A549 (cell line): ENCODE measurements around the gene ERI2. TPM values are rescaled to one million over a fixed set of nuclear protein-coding genes. Genes with fewer than 3 reads are reported as not detected.

ENCODE experiments used
- ATAC-seq, 2 experiments: fragments of 200-7000 bp in 1 of 2; fragments of >200 bp in 1 of 2; cut with Nextera tagmentation in 1 of 2; cut with Tn5 transposase in 1 of 2; 3 replicates each; pipeline versions ENCODE4 v1.8.0 to v1.9.1; 2018 to 2020; ENCODE audit warnings: mild to moderate bottlenecking in 1 of 2, moderate library complexity in 1 of 2
- CTCF ChIA-PET: fragments of 300-600 bp; sonication (Branson Sonifier 250); formaldehyde crosslinking; extraction: SDS; loops from one replicate; lab custom pipeline; 2021; ENCODE audit warnings: antibody characterized with exemption, inconsistent platforms; lab: Yijun Ruan, JAX
- POLR2A ChIA-PET: fragments of 350-600 bp; formaldehyde crosslinking; extraction: SDS; loops from one replicate; lab custom pipeline; 2021; ENCODE audit warnings: antibody characterized with exemption, inconsistent platforms; lab: Yijun Ruan, JAX
- DNase-seq, 2 experiments: peaks; one replicate each; pipeline versions ENCODE4 v3.0.0 to v3.0.0-alpha.2; 2011 to 2016; ENCODE audit warnings: low read depth in 1 of 2, low spot score in 1 of 2
- FAIRE-seq: peaks from 2 replicates; lab custom pipeline; 2011; peaks lifted over from hg19 to GRCh38; lab: Jason Lieb, UNC
- H3K27ac ChIP-seq, 2 experiments: fragments of >200 bp; sonication (Bioruptor Twin); formaldehyde crosslinking; 3 replicates each; pipeline ENCODE4 v1.5.1; 2016 to 2017
- H3K4me1 ChIP-seq: fragments of >200 bp; sonication (Bioruptor Twin); formaldehyde crosslinking; 3 replicates; pipeline ENCODE4 v1.6.1; 2016
- H3K4me2 ChIP-seq: fragments of >200 bp; sonication (Bioruptor Twin); formaldehyde crosslinking; 3 replicates; pipeline ENCODE4 v1.6.1; 2016
- H3K4me3 ChIP-seq: fragments of >200 bp; sonication (Bioruptor Twin); formaldehyde crosslinking; 3 replicates; pipeline ENCODE4 v1.5.1; 2016
- H3K9me3 ChIP-seq: fragments of >200 bp; sonication (Bioruptor Twin); formaldehyde crosslinking; 3 replicates; pipeline ENCODE4 v1.6.1; 2016
- BHLHE40 ChIP-seq: IDR thresholded peaks from 2 replicates; pipeline ENCODE4 v1.6.1; 2012; ENCODE audit warnings: low read depth, low read length, inconsistent platforms
- CEBPB ChIP-seq, 2 experiments: fragments of >200 bp in 1 of 2; sonication (Bioruptor Twin) in 1 of 2; formaldehyde crosslinking in 1 of 2; IDR thresholded peaks; 2 replicates each; pipeline ENCODE4 v1.6.1; 2012 to 2016
- CHD4 ChIP-seq: fragments of 200-600 bp; sonication (generic); IDR thresholded peaks from 2 replicates; pipeline ENCODE4 v1.6.1; 2016; ENCODE audit warnings: antibody characterized with exemption, mild to moderate bottlenecking, borderline replicate concordance
- EHF ChIP-seq: fragments of 250-450 bp; sonication (Bioruptor Pico); IDR thresholded peaks from 2 replicates; pipeline ENCODE4 v1.5.0; 2020; ENCODE audit warnings: mild to moderate bottlenecking
- FOSL2 ChIP-seq, 2 experiments: fragments of 450-650 bp in 1 of 2; fragments of >200 bp in 1 of 2; sonication (Bioruptor Twin) in 1 of 2; formaldehyde crosslinking; IDR thresholded peaks; 2 replicates each; pipeline versions ENCODE4 v1.5.0 to v1.6.1; 2016 to 2020; ENCODE audit warnings: mild to moderate bottlenecking in 1 of 2, moderate library complexity in 1 of 2
- HOXB13 ChIP-seq: fragments of 250-450 bp; sonication (Bioruptor Pico); IDR thresholded peaks from 2 replicates; pipeline ENCODE4 v1.5.0; 2020; ENCODE audit warnings: low read depth, mild to moderate bottlenecking, moderate library complexity
- HOXB5 ChIP-seq: fragments of 250-450 bp; sonication (Bioruptor Pico); IDR thresholded peaks from 2 replicates; pipeline ENCODE4 v1.5.0; 2020; ENCODE audit warnings: mild to moderate bottlenecking, moderate library complexity
- JUN ChIP-seq, 2 experiments: fragments of >200 bp; sonication (Bioruptor Twin); formaldehyde crosslinking; IDR thresholded peaks; 2 replicates in 1 of 2; 3 replicates in 1 of 2; pipeline ENCODE4 v1.6.1; 2016 to 2017
- KDM5A ChIP-seq: fragments of 200-600 bp; sonication (generic); IDR thresholded peaks from 2 replicates; pipeline ENCODE4 v1.6.1; 2016; ENCODE audit warnings: antibody characterized with exemption, mild to moderate bottlenecking
- NPAS2 ChIP-seq: fragments of 250-450 bp; sonication (Bioruptor Pico); IDR thresholded peaks from 2 replicates; pipeline ENCODE4 v1.8.0; 2022; ENCODE audit warnings: mild to moderate bottlenecking, moderate library complexity, borderline replicate concordance
- PHF8 ChIP-seq: fragments of 200-600 bp; sonication (generic); IDR thresholded peaks from 2 replicates; pipeline ENCODE4 v1.6.1; 2016; ENCODE audit warnings: low read depth, mild to moderate bottlenecking, antibody characterized with exemption, moderate library complexity, borderline replicate concordance
- POLR2AphosphoS2 ChIP-seq: conservative IDR thresholded peaks from 2 replicates; pipeline ENCODE4 v1.6.1; 2012; ENCODE audit warnings: low read length, improper control_type of control experiment, inconsistent platforms
- RAD21 ChIP-seq, 2 experiments: fragments of >200 bp in 1 of 2; sonication (Bioruptor Twin) in 1 of 2; formaldehyde crosslinking in 1 of 2; IDR thresholded peaks in 1 of 2; conservative IDR thresholded peaks in 1 of 2; 2 replicates in 1 of 2; 3 replicates in 1 of 2; pipeline ENCODE4 v1.6.1; 2012 to 2018; ENCODE audit warnings: inconsistent platforms in 1 of 2
- RCOR1 ChIP-seq: fragments of 150-350 bp; IDR thresholded peaks from 2 replicates; pipeline ENCODE4 v1.6.1; 2014; ENCODE audit warnings: antibody characterized with exemption, low read length, low read depth
- RFX5 ChIP-seq: fragments of 450-650 bp; IDR thresholded peaks from 2 replicates; pipeline ENCODE4 v1.7.1; 2014; ENCODE audit warnings: antibody characterized with exemption, mild to moderate bottlenecking, moderate library complexity
- SMC3 ChIP-seq: fragments of >200 bp; sonication (Bioruptor Twin); formaldehyde crosslinking; IDR thresholded peaks from 3 replicates; pipeline ENCODE4 v1.6.1; 2018; ENCODE audit warnings: inconsistent platforms
- SREBF2 ChIP-seq: fragments of 450-650 bp; IDR thresholded peaks from 2 replicates; pipeline ENCODE4 v1.6.1; 2014; ENCODE audit warnings: mild to moderate bottlenecking, moderate library complexity
- ZC3H11A ChIP-seq: fragments of 450-650 bp; IDR thresholded peaks from 2 replicates; pipeline ENCODE4 v1.6.1; 2014; ENCODE audit warnings: antibody characterized with exemption, mild to moderate bottlenecking
- ZFP36 ChIP-seq: fragments of 450-650 bp; IDR thresholded peaks from 2 replicates; pipeline ENCODE4 v1.6.1; 2014; ENCODE audit warnings: borderline replicate concordance; ENCODE audit not compliant: partially characterized antibody
- ZNF302 ChIP-seq: fragments of 250-450 bp; sonication (Bioruptor Pico); IDR thresholded peaks from 2 replicates; pipeline ENCODE4 v1.9.0; 2021; ENCODE audit warnings: inconsistent platforms, mild to moderate bottlenecking, moderate library complexity
- WGBS: methylation state at CpG from one replicate; pipeline ENCODE4 v1.1.6; 2017; ENCODE audit errors: missing lambda C conversion rate; 5-methylcytosine and 5-hydroxymethylcytosine counted together
- polyA plus RNA-seq, 4 experiments: library from polyadenylated mRNA; depleted of rRNA in 3 of 4; stranded (reverse); fragments of >200 nt; fragmentation: RNase III in 1 of 4; extraction: RNeasy Plus Mini Kit Qiagen cat#74134 plus additional on column Dnase treatment in 1 of 4; gene quantifications; 2 replicates in 3 of 4; 3 replicates in 1 of 4; pipeline ENCODE4 v1.2.3, GENCODE V29; 2011 to 2017
- TF ChIP-seq, protein P1 (sequence below): fragments of 200-600 bp; sonication (generic); IDR thresholded peaks from 2 replicates; pipeline ENCODE4 v1.6.1; 2016; ENCODE audit warnings: antibody characterized with exemption, mild to moderate bottlenecking, moderate library complexity
- TF ChIP-seq, protein P2 (sequence below): fragments of 250-450 bp; sonication (Bioruptor Pico); IDR thresholded peaks from 2 replicates; pipeline ENCODE4 v1.5.0; 2021; ENCODE audit warnings: mild to moderate bottlenecking, moderate library complexity, borderline replicate concordance
- TF ChIP-seq, protein P3 (sequence below): fragments of >200 bp; sonication (Bioruptor Twin); formaldehyde crosslinking; IDR thresholded peaks from 2 replicates; pipeline ENCODE4 v1.6.1; 2016
- TF ChIP-seq, protein P4 (sequence below): fragments of >200 bp; sonication (Bioruptor Twin); formaldehyde crosslinking; IDR thresholded peaks from 3 replicates; pipeline ENCODE4 v1.5.1; 2016

ERI2 gene
- polyA plus RNA-seq, 2 of the 4 experiments (the other 2 are of a cell fraction), result 15.9 to 25.1 TPM

DNA sequence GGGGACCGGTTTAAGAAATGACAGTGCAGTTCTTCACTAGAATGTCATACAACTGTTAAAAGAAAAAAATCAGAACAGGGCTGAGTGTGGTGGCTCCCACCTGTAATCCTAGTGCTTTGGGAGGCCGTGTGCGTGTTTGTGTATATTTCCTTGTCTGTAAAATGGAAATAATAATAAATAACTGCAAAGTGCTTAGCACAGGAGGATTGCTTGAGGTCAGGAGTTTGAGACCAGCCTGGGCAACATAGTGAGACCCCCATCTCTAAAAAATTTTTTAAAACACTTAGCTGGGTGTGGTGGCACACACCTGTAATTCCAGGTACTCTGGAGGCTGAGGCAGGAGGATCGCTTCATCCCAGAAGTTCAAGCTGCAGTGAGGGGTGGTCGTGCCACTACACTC lies 40.0 kb downstream of the ERI2 start:
- Histone ChIP-seq H3K4me3 (no peak overlapping the region), H3K4me2 (no peak overlapping the region), H3K9me3 (peaks cover 11% of the 10 kb centered on the region; the same call in 2 of the 3 replicates), H3K27ac (no peak overlapping the region), H3K4me1 (peaks cover 20% of the 10 kb centered on the region; the same call in 2 of the 3 replicates)
- TF ChIP-seq, protein P1, sequence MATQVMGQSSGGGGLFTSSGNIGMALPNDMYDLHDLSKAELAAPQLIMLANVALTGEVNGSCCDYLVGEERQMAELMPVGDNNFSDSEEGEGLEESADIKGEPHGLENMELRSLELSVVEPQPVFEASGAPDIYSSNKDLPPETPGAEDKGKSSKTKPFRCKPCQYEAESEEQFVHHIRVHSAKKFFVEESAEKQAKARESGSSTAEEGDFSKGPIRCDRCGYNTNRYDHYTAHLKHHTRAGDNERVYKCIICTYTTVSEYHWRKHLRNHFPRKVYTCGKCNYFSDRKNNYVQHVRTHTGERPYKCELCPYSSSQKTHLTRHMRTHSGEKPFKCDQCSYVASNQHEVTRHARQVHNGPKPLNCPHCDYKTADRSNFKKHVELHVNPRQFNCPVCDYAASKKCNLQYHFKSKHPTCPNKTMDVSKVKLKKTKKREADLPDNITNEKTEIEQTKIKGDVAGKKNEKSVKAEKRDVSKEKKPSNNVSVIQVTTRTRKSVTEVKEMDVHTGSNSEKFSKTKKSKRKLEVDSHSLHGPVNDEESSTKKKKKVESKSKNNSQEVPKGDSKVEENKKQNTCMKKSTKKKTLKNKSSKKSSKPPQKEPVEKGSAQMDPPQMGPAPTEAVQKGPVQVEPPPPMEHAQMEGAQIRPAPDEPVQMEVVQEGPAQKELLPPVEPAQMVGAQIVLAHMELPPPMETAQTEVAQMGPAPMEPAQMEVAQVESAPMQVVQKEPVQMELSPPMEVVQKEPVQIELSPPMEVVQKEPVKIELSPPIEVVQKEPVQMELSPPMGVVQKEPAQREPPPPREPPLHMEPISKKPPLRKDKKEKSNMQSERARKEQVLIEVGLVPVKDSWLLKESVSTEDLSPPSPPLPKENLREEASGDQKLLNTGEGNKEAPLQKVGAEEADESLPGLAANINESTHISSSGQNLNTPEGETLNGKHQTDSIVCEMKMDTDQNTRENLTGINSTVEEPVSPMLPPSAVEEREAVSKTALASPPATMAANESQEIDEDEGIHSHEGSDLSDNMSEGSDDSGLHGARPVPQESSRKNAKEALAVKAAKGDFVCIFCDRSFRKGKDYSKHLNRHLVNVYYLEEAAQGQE, result no peak
- TF ChIP-seq PHF8, result no peak
- TF ChIP-seq HOXB5 (CRISPR knock-in tag), result no peak
- no peak for TF ChIP-seq ZC3H11A
- no peak for TF ChIP-seq RCOR1
- TF ChIP-seq, protein P2, sequence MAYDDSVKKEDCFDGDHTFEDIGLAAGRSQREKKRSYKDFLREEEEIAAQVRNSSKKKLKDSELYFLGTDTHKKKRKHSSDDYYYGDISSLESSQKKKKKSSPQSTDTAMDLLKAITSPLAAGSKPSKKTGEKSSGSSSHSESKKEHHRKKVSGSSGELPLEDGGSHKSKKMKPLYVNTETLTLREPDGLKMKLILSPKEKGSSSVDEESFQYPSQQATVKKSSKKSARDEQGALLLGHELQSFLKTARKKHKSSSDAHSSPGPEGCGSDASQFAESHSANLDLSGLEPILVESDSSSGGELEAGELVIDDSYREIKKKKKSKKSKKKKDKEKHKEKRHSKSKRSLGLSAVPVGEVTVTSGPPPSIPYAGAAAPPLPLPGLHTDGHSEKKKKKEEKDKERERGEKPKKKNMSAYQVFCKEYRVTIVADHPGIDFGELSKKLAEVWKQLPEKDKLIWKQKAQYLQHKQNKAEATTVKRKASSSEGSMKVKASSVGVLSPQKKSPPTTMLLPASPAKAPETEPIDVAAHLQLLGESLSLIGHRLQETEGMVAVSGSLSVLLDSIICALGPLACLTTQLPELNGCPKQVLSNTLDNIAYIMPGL (CRISPR knock-in tag), result no peak
- no peak for TF ChIP-seq ZNF302 (CRISPR knock-in tag)
- TF ChIP-seq BHLHE40, result no peak
- TF ChIP-seq, protein P3, sequence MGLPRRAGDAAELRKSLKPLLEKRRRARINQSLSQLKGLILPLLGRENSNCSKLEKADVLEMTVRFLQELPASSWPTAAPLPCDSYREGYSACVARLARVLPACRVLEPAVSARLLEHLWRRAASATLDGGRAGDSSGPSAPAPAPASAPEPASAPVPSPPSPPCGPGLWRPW, result no peak
- TF ChIP-seq RAD21 (conservative IDR thresholded peaks at IDR 0.05 in 1 of 2, IDR thresholded peaks at IDR 0.05 in 1 of 2), result no peak
- TF ChIP-seq JUN (IDR thresholded peaks at IDR 0.05), result no peak
- no peak for TF ChIP-seq SREBF2
- no peak for ATAC-seq
- 76% methylated on average over 5 of the region's 5 CpGs for WGBS
- CTCF ChIA-PET, result interaction anchor here (1.4 to 1.8 kb wide), 2 partner anchors 7 to 9 kb away, joined by 3 to 6 read pairs; no protein-coding TSS in a partner anchor
- FAIRE-seq, result no peak
- DNase-seq, result no peak
- POLR2A ChIA-PET, result no interaction called here

DNA sequence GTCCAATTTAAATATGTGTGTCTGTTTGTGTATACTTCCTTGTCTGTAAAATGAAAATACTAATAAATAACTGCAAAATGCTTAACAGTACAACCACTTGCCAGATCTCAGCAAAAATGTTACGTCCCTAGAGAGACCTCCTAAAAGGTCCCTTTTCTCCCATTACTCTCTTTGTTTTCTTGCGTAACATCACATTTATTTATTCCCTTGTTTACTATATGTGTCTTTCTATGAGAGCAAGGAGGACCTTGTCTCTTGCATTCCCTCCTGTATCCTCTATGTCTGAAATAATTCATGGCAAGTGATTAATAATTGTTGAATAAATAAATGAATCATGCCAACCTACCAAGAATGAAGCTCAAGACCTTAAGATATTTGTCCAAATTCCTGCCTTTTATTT lies 40.5 kb downstream of the ERI2 start:
- H3K27ac ChIP-seq, result no peak overlapping the region
- no peak for DNase-seq
- ChIA-PET POLR2A (no interaction called here), CTCF (interaction anchor here (1.1 to 1.8 kb wide), 4 partner anchors 8 to 16 kb away, joined by 3 to 6 read pairs (median 5); no protein-coding TSS in a partner anchor)
- H3K4me2 ChIP-seq, result no peak overlapping the region
- no peak overlapping the region for H3K4me3 ChIP-seq
- peaks cover 11% of the 10 kb centered on the region for H3K9me3 ChIP-seq
- peaks cover 20% of the 10 kb centered on the region; the same call in 2 of the 3 replicates for H3K4me1 ChIP-seq
- no peak for ATAC-seq
- FAIRE-seq, result no peak
- WGBS, result 82% methylated on average over 2 of the region's 2 CpGs
- TF ChIP-seq, protein P1, result no peak
- TF ChIP-seq SMC3 (no peak), ZFP36 (no peak), CHD4 (no peak), NPAS2 (no peak), HOXB5 (CRISPR knock-in tag) (no peak), ZNF302 (CRISPR knock-in tag) (no peak), POLR2AphosphoS2 (no peak), ZC3H11A (no peak), CEBPB (IDR thresholded peaks at IDR 0.05) (no peak), JUN (IDR thresholded peaks at IDR 0.05) (no peak), HOXB13 (CRISPR knock-in tag) (no peak), EHF (no peak), FOSL2 (IDR thresholded peaks at IDR 0.05) (no peak), FOSL2 (CRISPR knock-in tag; IDR thresholded peaks at IDR 0.05) (no peak), RFX5 (no peak), KDM5A (no peak)
- TF ChIP-seq, protein P4, sequence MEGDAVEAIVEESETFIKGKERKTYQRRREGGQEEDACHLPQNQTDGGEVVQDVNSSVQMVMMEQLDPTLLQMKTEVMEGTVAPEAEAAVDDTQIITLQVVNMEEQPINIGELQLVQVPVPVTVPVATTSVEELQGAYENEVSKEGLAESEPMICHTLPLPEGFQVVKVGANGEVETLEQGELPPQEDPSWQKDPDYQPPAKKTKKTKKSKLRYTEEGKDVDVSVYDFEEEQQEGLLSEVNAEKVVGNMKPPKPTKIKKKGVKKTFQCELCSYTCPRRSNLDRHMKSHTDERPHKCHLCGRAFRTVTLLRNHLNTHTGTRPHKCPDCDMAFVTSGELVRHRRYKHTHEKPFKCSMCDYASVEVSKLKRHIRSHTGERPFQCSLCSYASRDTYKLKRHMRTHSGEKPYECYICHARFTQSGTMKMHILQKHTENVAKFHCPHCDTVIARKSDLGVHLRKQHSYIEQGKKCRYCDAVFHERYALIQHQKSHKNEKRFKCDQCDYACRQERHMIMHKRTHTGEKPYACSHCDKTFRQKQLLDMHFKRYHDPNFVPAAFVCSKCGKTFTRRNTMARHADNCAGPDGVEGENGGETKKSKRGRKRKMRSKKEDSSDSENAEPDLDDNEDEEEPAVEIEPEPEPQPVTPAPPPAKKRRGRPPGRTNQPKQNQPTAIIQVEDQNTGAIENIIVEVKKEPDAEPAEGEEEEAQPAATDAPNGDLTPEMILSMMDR, result no peak
- TF ChIP-seq, protein P3, result no peak
